Activated naive CD4-positive, alpha-beta T cell treated with anti-CD3 and anti-CD28 coated beads for 36 hours (primary cell): ENCODE data around the gene LRRC1. TPM values are rescaled to one million over a fixed set of nuclear protein-coding genes. Genes with fewer than 3 reads are reported as not detected.
"Not testable (repeated sequence)": the region's sequence is repeated elsewhere in the genome, so short reads cannot be mapped to it uniquely, and the experiment has no call there.

Experiments used
- CTCF ChIA-PET: fragments of 350-600 bp; sonication (Branson Sonifier 250); formaldehyde crosslinking; loops from one replicate; lab custom pipeline; 2021; ENCODE audit warnings: antibody characterized with exemption; lab: Charles Lee
- DNase-seq: peaks from one replicate; pipeline ENCODE4 v3.0.0-alpha.2; 2020
- H3K27ac Mint-ChIP-seq: one replicate; pipeline ENCODE4 v1.8.0; 2021; ENCODE audit warnings: mild to moderate bottlenecking, mixed read lengths
- H3K27me3 Mint-ChIP-seq: one replicate; pipeline ENCODE4 v1.8.0; 2021; ENCODE audit warnings: low read depth, mixed read lengths
- H3K36me3 Mint-ChIP-seq: one replicate; pipeline ENCODE4 v1.8.0; 2021; ENCODE audit warnings: low read depth, mixed read lengths
- H3K4me1 Mint-ChIP-seq: one replicate; pipeline ENCODE4 v1.8.0; 2021; ENCODE audit warnings: low read depth, mixed read lengths
- H3K4me3 Mint-ChIP-seq: one replicate; pipeline ENCODE4 v1.8.0; 2021; ENCODE audit warnings: mild to moderate bottlenecking, moderate library complexity, mixed read lengths
- H3K9me3 Mint-ChIP-seq: one replicate; pipeline ENCODE4 v1.8.0; 2021; ENCODE audit warnings: mixed read lengths
- intact Hi-C: fragments of 100-400 bp; cut with micrococcal nuclease; formaldehyde crosslinking; loops from one replicate; pipeline ENCODE4 v1.15.1; 2023
- total RNA-seq, 2 experiments: library from RNA; stranded (reverse); gene quantifications; one replicate each; pipeline ENCODE4 v1.2.3, GENCODE V29; 2021

LRRC1 gene
- total RNA-seq, 2 experiments from 2014 or later = 2.3 to 2.9 TPM

DNA sequence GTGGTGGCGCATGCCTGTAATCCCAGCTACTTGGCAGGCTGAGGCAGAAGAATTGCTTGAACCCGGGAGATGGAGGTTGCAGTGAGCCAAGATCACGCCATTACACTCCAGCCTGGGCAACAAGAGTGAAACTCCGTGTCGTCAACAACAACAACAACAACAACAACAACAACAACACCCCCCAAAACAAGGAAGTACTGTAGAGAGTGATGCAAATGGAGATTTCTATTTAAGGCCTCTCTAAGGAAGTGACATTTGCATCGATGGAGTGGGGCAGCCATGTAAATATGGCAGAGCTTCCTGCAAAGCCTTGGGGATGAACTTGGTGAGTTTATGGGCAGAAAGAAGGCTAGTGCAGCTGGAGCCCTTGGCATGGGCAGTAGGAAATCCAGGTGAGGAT lies 12.8 kb downstream of the LRRC1 start:
- H3K9me3 Mint-ChIP-seq, H3K4me1 Mint-ChIP-seq, H3K36me3 Mint-ChIP-seq, H3K27ac Mint-ChIP-seq, H3K27me3 Mint-ChIP-seq, intact Hi-C loops, H3K4me3 Mint-ChIP-seq, CTCF ChIA-PET, DNase-seq: not testable (repeated sequence)

DNA sequence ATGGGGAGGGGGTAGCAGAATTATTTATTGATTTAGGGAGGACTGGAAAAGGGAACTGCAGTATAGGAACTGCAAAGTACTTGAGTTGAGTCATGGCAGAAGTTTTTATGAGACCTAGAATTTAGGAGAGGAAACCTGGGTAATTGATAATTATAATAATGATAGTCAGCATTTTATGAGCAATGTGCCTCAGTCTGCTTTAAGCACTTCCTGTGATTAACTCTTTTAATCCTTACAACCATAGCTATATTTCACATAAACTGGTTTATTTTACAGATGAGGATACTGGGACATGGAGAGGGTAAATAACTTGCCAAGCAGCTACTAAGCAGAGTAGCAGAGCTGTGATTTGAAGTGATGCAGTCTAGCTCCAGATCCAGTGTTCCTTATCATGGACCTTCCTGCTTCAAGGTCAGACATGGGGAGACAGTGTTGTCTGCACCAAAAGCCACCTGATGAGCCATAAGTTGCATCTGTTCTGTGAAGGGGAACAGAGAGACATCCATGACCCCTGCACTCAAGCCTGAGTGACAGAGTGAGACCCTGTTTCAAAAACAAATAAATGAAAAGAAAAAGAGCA lies 13.6 kb downstream of the LRRC1 start:
- Mint-ChIP-seq H3K4me1 (no peaks in the 10 kb centered on the region), H3K36me3 (no peaks in the 10 kb centered on the region), H3K9me3 (no peaks in the 10 kb centered on the region), H3K27me3 (no peaks in the 10 kb centered on the region), H3K27ac (no peak overlapping the region), H3K4me3 (no peak overlapping the region)
- CTCF ChIA-PET = interaction anchor here (1.1 kb wide), 1 partner anchor 8 kb away, joined by 3 read pairs; no protein-coding TSS in a partner anchor
- DNase-seq = no peak
- intact Hi-C loops = no loop called here

DNA sequence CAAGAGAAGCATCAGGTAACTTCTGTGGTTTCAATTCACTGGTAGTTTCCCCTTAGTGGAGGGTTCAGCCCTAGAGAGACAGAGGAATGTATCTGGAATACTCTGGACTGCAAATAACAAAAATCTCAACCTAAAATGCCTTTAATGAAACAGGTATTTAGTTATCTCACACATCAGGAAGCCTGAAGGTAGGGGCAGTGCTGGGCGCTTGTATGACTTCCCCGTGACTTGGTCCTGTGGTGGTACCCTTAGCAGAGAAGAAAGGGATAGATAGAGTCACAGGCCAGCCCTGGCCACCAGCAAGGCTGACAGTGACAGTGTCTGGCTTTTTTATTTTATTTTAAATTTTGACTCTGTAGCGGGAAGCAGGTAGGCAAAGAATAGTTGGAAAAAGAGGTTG lies 14.9 kb downstream of the LRRC1 start:
- intact Hi-C loops = no loop called here
- no peaks in the 10 kb centered on the region for H3K27me3 Mint-ChIP-seq
- no peaks in the 10 kb centered on the region for H3K4me1 Mint-ChIP-seq
- CTCF ChIA-PET = interaction anchor here (0.6 kb wide), 1 partner anchor 307 kb away, joined by 3 read pairs; no protein-coding TSS in a partner anchor
- no peaks in the 10 kb centered on the region for H3K9me3 Mint-ChIP-seq
- H3K27ac Mint-ChIP-seq = no peak overlapping the region
- no peaks in the 10 kb centered on the region for H3K36me3 Mint-ChIP-seq
- no peak overlapping the region for H3K4me3 Mint-ChIP-seq
- no peak for DNase-seq

DNA sequence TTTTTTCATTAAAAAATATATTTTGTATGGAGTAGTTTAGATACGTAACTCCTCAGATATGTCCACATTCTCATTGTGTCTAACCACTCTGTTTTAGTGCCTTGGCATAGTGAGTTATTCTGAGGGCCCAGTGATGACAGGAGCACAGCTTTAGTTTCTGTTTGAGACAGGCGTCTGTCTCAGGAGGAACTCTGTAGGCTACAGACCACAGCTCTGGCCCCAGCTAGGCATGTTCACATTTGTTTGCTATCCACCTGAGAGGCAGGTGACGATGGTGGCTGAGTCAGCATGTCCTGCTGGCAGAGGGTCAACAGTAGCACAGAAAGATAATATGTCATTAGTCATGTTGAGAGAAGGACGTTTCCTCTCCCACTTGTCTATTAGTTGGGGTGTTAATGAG lies 16.3 kb downstream of the LRRC1 start:
- no peak for DNase-seq
- Mint-ChIP-seq H3K4me1 (no peaks in the 10 kb centered on the region), H3K27ac (no peak overlapping the region), H3K4me3 (no peak overlapping the region), H3K9me3 (no peaks in the 10 kb centered on the region), H3K27me3 (no peaks in the 10 kb centered on the region), H3K36me3 (no peaks in the 10 kb centered on the region)
- CTCF ChIA-PET = no interaction called here
- intact Hi-C loops = no loop called here

DNA sequence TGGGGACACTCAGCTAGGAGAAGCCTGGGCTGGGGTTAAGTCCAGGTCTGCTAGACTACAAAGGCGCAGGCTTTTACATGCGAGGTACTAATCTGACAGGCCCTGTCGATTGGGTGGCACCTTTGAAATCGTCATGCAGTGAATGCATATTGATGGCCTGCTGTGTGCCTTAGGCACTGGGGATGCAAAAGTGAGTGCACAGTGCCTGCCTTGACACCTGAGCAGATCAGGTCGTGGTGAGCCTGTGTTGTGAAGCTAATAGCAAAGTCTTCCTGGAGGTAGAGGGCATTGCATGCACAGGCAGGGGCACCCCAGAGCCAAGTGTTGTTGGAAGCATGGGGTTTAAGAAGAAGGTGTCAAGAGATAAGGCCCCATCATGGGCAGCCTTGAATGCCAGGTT lies 16.9 kb downstream of the LRRC1 start:
- H3K36me3 Mint-ChIP-seq = no peaks in the 10 kb centered on the region
- DNase-seq = no peak
- intact Hi-C loops = no loop called here
- H3K27ac Mint-ChIP-seq = no peak overlapping the region
- H3K4me3 Mint-ChIP-seq = no peak overlapping the region
- H3K4me1 Mint-ChIP-seq = no peaks in the 10 kb centered on the region
- H3K27me3 Mint-ChIP-seq = no peaks in the 10 kb centered on the region
- no peaks in the 10 kb centered on the region for H3K9me3 Mint-ChIP-seq
- CTCF ChIA-PET = no interaction called here

DNA sequence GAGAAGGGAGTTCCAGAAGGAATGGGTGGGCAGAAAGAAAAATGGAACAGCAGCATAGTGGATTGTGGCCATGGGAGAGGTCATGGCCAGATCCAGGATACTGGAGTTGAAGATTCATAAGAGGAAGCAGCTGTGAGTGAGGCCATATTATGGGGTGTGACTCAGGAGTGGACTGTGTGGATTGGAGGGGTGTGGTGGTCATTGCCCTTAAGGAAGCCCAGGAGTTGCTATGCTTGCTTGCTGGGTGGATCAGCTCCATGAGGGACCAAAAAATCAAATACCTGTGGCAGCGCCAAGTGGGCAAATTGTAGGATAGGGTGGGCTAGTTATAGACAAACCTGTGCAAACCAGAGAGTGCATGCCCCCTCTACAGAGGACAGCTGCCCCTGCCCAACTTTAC lies 18.3 kb downstream of the LRRC1 start:
- H3K4me3 Mint-ChIP-seq = no peak overlapping the region
- intact Hi-C loops = no loop called here
- no peaks in the 10 kb centered on the region for H3K9me3 Mint-ChIP-seq
- CTCF ChIA-PET = no interaction called here
- H3K4me1 Mint-ChIP-seq = no peaks in the 10 kb centered on the region
- DNase-seq = no peak
- no peaks in the 10 kb centered on the region for H3K36me3 Mint-ChIP-seq
- no peak overlapping the region for H3K27ac Mint-ChIP-seq
- H3K27me3 Mint-ChIP-seq = no peaks in the 10 kb centered on the region

DNA sequence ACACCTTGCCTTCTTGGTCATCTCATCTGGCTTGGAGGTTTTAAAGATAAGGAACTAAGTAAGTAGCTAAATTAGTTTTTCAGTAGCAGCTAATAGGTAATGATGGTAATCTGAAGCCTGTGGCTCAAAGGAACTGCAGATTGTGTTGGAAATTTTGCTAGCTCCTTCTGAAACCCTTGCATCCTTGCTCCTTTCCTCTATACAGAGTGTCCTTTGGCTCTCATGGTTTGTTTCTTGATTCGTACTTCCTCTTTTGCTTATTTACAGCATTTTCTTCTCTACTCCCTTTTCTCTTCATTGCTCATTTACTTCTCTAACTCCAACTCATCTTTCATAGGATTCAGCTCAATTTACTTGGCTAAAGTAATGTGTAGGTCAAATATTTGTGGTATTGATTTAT lies 19.0 kb downstream of the LRRC1 start:
- intact Hi-C loops = no loop called here
- no peak overlapping the region for H3K4me3 Mint-ChIP-seq
- H3K27ac Mint-ChIP-seq = no peak overlapping the region
- CTCF ChIA-PET = no interaction called here
- H3K4me1 Mint-ChIP-seq = peaks cover 2% of the 10 kb centered on the region
- no peaks in the 10 kb centered on the region for H3K36me3 Mint-ChIP-seq
- no peaks in the 10 kb centered on the region for H3K27me3 Mint-ChIP-seq
- no peak for DNase-seq
- no peaks in the 10 kb centered on the region for H3K9me3 Mint-ChIP-seq

DNA sequence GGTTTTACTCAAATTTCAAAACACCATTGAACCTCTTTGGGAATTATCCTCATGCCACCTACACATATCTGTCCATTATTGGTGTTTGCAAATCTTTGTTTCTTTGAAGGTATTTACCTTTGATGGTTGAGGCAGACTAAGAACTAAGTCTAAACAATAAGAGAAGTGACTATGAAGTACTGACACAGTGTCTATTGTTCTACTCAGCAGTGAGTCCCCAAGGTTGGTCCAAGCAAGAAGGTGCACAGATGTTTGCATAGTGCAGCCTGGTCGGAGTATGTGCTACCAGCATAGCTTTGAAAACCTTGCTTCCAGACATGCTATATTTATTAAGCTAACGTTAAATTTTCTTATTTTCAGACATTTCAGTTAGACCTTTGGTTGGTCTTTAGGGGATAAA lies 19.5 kb downstream of the LRRC1 start:
- intact Hi-C loops = no loop called here
- Mint-ChIP-seq H3K27me3 (no peaks in the 10 kb centered on the region), H3K27ac (no peak overlapping the region), H3K4me3 (no peak overlapping the region), H3K9me3 (no peaks in the 10 kb centered on the region), H3K4me1 (peaks cover 6% of the 10 kb centered on the region), H3K36me3 (no peaks in the 10 kb centered on the region)
- no peak for DNase-seq
- CTCF ChIA-PET = no interaction called here

DNA sequence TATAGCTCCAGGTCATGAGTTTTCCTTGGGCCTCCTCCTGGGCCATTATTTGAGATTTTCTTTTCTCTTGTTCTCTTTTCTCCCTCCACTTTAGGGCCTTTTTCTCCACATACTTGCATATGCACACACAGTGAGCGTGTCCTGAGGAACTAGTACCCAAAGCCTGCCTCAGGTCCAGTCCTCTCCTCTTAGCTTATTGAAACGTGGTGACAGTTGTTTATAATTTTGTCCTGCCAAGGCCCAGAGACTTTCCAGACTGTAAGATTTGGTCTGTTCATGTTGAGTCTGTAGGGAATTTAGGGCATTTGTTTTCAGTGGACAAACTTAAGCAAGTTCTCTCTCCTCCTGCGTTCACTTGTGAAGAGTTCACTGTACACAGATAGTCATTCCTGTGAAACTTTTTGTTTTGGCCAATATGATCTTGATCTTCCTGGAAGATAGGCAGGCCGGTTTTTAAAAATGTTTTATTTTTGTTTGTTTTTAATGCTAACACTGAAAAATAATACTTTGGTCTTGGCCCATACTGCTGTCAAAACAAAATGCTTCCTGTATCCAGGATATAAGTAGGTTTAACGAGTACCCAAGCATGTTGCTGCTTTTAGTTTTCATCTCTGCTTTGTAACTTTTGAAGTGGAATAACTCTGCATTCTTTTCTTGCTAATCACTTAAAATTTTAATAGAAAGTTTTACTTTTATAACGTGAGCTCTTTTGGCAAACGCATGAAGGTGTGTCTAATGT lies 20.7 kb downstream of the LRRC1 start:
- CTCF ChIA-PET = interaction anchor here (0.9 to 1.6 kb wide), 2 partner anchors 7 to 28 kb away, joined by 3 read pairs; no protein-coding TSS in a partner anchor
- Mint-ChIP-seq H3K4me1 (peaks cover 6% of the 10 kb centered on the region), H3K9me3 (no peaks in the 10 kb centered on the region), H3K27ac (no peak overlapping the region), H3K27me3 (no peaks in the 10 kb centered on the region), H3K36me3 (no peaks in the 10 kb centered on the region), H3K4me3 (no peak overlapping the region)
- intact Hi-C loops = no loop called here
- DNase-seq = no peak

DNA sequence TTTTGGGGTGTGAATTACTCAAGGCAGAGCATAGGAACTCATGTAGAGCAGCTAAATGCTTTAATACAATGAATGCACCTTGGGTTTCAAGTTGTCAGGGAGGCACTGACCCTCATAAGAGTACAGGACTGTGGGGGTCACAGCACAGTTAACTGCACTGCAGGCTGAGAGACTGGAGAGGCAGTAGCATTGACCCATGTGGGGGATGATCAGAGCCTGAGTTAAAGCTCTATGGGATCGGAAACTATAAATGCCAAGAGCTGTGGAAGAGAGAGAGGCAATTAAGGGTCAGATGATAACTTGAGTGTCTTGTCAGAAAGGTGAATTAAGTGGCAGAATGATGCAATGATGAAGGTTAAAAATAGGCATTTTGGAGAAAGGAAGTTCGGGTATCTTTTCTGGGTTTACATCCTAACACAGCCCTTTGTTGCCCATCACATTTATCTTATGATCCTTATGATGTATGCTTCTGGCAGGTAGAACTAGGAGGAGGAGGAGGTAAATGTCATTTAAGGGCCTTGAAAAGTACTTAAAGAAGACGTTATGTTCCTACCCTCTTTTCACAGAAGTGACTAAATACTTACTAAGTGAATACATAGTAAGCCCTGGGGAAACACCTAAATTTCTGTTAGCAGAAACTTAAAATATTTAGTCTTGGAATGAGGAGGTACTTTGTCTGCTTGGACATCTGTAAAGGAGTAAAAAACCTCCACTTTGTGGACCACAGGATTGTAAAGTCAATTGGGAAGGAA lies 24.2 kb downstream of the LRRC1 start:
- Mint-ChIP-seq H3K4me1 (peaks cover 6% of the 10 kb centered on the region), H3K27ac (no peak overlapping the region), H3K4me3 (no peak overlapping the region), H3K9me3 (no peaks in the 10 kb centered on the region), H3K27me3 (no peaks in the 10 kb centered on the region), H3K36me3 (no peaks in the 10 kb centered on the region)
- intact Hi-C loops = no loop called here
- DNase-seq = no peak
- CTCF ChIA-PET = no interaction called here

DNA sequence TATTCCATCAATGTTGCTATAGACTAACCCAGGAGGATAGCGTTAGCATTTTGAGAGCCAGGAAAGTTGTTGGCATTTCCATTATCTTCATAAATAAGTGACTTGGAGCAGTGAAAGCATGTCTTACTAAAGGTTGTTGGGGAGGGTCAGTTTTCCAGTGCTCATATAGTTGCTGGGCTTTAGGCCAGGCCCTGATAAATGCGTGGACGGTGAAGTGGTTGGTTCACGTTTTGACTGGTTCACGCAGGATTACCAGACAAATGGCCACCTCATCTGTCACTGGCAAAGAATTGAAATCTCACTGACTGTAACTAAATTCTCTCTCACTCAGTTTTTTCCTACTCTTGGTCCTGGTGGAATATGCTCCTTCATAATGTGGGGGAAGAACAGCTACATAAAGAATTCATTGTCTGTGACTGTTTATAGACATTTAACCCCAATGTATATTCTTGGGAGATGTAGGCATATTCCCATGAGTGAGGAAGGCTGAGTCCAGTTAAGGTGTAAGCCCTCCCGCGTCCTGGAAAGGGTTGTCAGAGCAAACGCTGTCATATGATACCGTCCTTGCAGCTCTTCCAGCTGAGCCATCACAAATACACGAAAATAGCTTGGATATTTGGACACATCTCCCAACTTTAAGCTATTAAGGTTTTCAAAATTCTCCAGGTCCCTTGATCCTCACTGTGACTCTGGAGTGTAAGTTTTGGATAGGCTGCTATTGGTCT lies 27.8 kb downstream of the LRRC1 start:
- intact Hi-C loops = no loop called here
- Mint-ChIP-seq H3K4me3 (no peak overlapping the region), H3K9me3 (no peaks in the 10 kb centered on the region), H3K4me1 (peaks cover 9% of the 10 kb centered on the region), H3K36me3 (no peaks in the 10 kb centered on the region), H3K27me3 (no peaks in the 10 kb centered on the region), H3K27ac (no peak overlapping the region)
- CTCF ChIA-PET = interaction anchor here (0.6 kb wide), 1 partner anchor 1163 kb away, joined by 3 read pairs; no protein-coding TSS in a partner anchor
- no peak for DNase-seq

DNA sequence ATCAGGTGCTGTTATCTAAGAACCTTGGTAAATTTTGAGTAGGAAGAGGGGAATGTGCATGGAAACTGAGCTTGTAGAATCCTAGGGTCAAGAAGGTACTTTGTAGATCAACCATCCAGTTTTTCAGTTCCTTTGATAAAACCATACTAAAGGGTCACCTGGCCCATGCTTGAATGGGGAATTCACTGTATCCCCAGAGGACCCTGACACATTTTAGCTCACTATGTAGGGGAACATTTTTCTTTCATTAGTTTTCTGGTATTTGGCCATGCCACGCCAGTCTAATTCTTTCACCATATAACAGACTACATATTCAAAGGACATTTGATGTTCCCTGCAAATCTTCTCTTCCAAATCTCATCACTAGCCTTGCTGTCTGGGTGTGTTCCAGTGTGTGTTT lies 29.9 kb downstream of the LRRC1 start:
- Mint-ChIP-seq H3K9me3 (no peaks in the 10 kb centered on the region), H3K4me1 (peaks cover 3% of the 10 kb centered on the region), H3K4me3 (no peak overlapping the region), H3K27ac (no peak overlapping the region), H3K36me3 (no peaks in the 10 kb centered on the region), H3K27me3 (no peaks in the 10 kb centered on the region)
- intact Hi-C loops = no loop called here
- no peak for DNase-seq
- CTCF ChIA-PET = no interaction called here
